ENCODE measurements around the gene MMP21.

Gene MMP21

GRCh38 chr10:125761961-125762360 lies 13.7 kb downstream of the MMP21 start:
- DNase-seq: no peak

GRCh38 chr10:125757742-125758141 lies 17.9 kb downstream of the MMP21 start:
- DNase-seq: no peak

- DNase-seq: no peak
These were observed 18.7 kb downstream of the MMP21 start for GRCh38 chr10:125756853-125757487.

- no peak for DNase-seq
These were observed 19.4 kb downstream of the MMP21 start for GRCh38 chr10:125756196-125756595.

- DNase-seq: no peak
These were observed 28.2 kb downstream of the MMP21 start for GRCh38 chr10:125747417-125747816.

- no peak for DNase-seq
These were observed 30.7 kb downstream of the MMP21 start for GRCh38 chr10:125744909-125745308.

- DNase-seq: no peak
These were observed 33.2 kb downstream of the MMP21 start for GRCh38 chr10:125742465-125742864.

- DNase-seq: no peak
These were observed 35.5 kb downstream of the MMP21 start for GRCh38 chr10:125739994-125740679.

GRCh38 chr10:125738206-125738605 lies 37.4 kb downstream of the MMP21 start:
- DNase-seq: no peak

- no peak for DNase-seq
These were observed 40.8 kb downstream of the MMP21 start for GRCh38 chr10:125734823-125735222.

- no peak for DNase-seq
These were observed 41.5 kb downstream of the MMP21 start for GRCh38 chr10:125734148-125734547.

GRCh38 chr10:125727436-125727835 lies 48.2 kb downstream of the MMP21 start:
- no peak for DNase-seq

GRCh38 chr10:125726914-125727313 lies 48.7 kb downstream of the MMP21 start:
- DNase-seq: no peak

GRCh38 chr10:125722811-125723210 lies 52.8 kb downstream of the MMP21 start:
- no peak for DNase-seq

GRCh38 chr10:125721035-125721434 lies 54.6 kb downstream of the MMP21 start:
- no peak for DNase-seq

GRCh38 chr10:125720002-125720382 lies 55.6 kb downstream of the MMP21 start:
- DNase-seq: no peak

- DNase-seq: peak; percentile 99
These were observed 56.2 kb downstream of the MMP21 start, which contains the start of gene EDRF1 for GRCh38 chr10:125719173-125720001. TSS of gene EDRF1 (plus strand) at chr10:125719709. CDS start at chr10:125719808, 99 bp downstream.
